GM18499 (cell line): ENCODE measurements around the gene C5orf15.
"Not testable (repeated sequence)": the region's sequence is repeated elsewhere in the genome, so short reads cannot be mapped to it uniquely, and the experiment has no call there.

ENCODE experiments used
- ATAC-seq: cut with Tn5 transposase; IDR thresholded peaks from one replicate; pipeline ENCODE4 v1.9.1; 2021; ENCODE audit warnings: moderate number of reproducible peaks; ENCODE audit not compliant: insufficient read depth, unreplicated experiment

The C5orf15 gene

GRCh38 chr5:133939668-133940067 lies 28.8 kb downstream of the C5orf15 start:
- ATAC-seq = no peak

GRCh38 chr5:133938929-133939328 lies 29.5 kb downstream of the C5orf15 start:
- ATAC-seq = no peak

GRCh38 chr5:133938039-133938821 lies 30.2 kb downstream of the C5orf15 start:
- ATAC-seq = no peak

GRCh38 chr5:133937628-133938027 lies 30.8 kb downstream of the C5orf15 start:
- not testable (repeated sequence) for ATAC-seq

- no peak for ATAC-seq
These were observed 31.8 kb downstream of the C5orf15 start for GRCh38 chr5:133936651-133937015.

GRCh38 chr5:133935991-133936650 lies 32.3 kb downstream of the C5orf15 start:
- ATAC-seq = not testable (repeated sequence)

- no peak for ATAC-seq
These were observed 32.8 kb downstream of the C5orf15 start for GRCh38 chr5:133935667-133935940.

- no peak for ATAC-seq
These were observed 33.4 kb downstream of the C5orf15 start for GRCh38 chr5:133934822-133935666.

- ATAC-seq = no peak
These were observed 34.1 kb downstream of the C5orf15 start for GRCh38 chr5:133934311-133934710.

- ATAC-seq = no peak
These were observed 34.6 kb downstream of the C5orf15 start for GRCh38 chr5:133933670-133934295.

GRCh38 chr5:133933169-133933509 lies 35.3 kb downstream of the C5orf15 start:
- no peak for ATAC-seq

- ATAC-seq = no peak
These were observed 35.8 kb downstream of the C5orf15 start for GRCh38 chr5:133932441-133933168.

GRCh38 chr5:133931546-133931945 lies 36.9 kb downstream of the C5orf15 start:
- no peak for ATAC-seq

- no peak for ATAC-seq
These were observed 37.7 kb downstream of the C5orf15 start for GRCh38 chr5:133930813-133931090.

- ATAC-seq = no peak
These were observed 38.2 kb downstream of the C5orf15 start for GRCh38 chr5:133930061-133930812.

- ATAC-seq = no peak
These were observed 39.6 kb downstream of the C5orf15 start for GRCh38 chr5:133928587-133929393.

- ATAC-seq = no peak
These were observed 40.9 kb downstream of the C5orf15 start for GRCh38 chr5:133927300-133928180.
